ENCODE results near the gene SPRING1. TPM values are rescaled to one million over a fixed set of nuclear protein-coding genes. Genes with fewer than 3 reads are reported as not detected.

Gene SPRING1
- total and polyA plus RNA-seq, 2 of the 13 experiments (the other 11 are each of a cell fraction or from before 2014, with no cell fraction given) = 20.0 to 51.8 TPM

DNA sequence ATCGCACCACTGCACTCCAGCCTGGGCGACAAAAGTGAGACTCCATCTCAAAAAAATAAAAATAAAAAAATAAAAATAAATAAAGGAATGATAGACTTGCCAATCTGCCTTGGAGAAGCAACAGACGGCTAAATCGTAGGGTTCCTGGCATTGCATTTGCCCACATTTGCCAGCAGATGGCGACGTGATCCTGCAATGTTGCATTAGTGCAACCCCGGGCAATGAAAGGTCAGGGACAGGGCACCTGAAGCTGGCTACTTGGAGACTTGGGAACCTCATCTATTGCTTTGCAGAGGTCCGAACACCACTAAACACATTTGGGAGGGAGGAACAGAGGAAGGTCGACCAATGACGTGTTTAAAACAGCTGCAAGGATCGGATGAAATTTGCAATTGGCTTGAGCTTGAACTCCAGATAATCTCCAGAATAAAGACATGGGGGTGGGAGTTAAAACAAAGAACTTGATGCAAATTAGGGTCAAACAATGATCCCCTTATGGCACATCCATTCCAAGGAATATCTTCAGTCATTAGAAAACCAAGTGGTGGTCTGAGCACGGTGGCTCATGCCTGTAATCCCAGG, 34.6 kb downstream of the SPRING1 start (continued):
- TF ChIP-seq, protein P1, sequence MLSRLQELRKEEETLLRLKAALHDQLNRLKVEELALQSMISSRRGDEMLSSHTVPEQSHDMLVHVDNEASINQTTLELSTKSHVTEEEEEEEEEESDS (CRISPR knock-in tag; IDR thresholded peaks at IDR 0.05; ENCODE audit: borderline replicate concordance) = no peak
- TF ChIP-seq, protein P2, sequence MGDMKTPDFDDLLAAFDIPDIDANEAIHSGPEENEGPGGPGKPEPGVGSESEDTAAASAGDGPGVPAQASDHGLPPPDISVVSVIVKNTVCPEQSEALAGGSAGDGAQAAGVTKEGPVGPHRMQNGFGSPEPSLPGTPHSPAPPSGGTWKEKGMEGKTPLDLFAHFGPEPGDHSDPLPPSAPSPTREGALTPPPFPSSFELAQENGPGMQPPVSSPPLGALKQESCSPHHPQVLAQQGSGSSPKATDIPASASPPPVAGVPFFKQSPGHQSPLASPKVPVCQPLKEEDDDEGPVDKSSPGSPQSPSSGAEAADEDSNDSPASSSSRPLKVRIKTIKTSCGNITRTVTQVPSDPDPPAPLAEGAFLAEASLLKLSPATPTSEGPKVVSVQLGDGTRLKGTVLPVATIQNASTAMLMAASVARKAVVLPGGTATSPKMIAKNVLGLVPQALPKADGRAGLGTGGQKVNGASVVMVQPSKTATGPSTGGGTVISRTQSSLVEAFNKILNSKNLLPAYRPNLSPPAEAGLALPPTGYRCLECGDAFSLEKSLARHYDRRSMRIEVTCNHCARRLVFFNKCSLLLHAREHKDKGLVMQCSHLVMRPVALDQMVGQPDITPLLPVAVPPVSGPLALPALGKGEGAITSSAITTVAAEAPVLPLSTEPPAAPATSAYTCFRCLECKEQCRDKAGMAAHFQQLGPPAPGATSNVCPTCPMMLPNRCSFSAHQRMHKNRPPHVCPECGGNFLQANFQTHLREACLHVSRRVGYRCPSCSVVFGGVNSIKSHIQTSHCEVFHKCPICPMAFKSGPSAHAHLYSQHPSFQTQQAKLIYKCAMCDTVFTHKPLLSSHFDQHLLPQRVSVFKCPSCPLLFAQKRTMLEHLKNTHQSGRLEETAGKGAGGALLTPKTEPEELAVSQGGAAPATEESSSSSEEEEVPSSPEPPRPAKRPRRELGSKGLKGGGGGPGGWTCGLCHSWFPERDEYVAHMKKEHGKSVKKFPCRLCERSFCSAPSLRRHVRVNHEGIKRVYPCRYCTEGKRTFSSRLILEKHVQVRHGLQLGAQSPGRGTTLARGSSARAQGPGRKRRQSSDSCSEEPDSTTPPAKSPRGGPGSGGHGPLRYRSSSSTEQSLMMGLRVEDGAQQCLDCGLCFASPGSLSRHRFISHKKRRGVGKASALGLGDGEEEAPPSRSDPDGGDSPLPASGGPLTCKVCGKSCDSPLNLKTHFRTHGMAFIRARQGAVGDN (CRISPR knock-in tag; IDR thresholded peaks at IDR 0.05) = no peak
- TF ChIP-seq JARID2 (CRISPR knock-in tag; IDR thresholded peaks at IDR 0.05; ENCODE audit: insufficient replicate concordance) = no peak
- TF ChIP-seq, protein P3, sequence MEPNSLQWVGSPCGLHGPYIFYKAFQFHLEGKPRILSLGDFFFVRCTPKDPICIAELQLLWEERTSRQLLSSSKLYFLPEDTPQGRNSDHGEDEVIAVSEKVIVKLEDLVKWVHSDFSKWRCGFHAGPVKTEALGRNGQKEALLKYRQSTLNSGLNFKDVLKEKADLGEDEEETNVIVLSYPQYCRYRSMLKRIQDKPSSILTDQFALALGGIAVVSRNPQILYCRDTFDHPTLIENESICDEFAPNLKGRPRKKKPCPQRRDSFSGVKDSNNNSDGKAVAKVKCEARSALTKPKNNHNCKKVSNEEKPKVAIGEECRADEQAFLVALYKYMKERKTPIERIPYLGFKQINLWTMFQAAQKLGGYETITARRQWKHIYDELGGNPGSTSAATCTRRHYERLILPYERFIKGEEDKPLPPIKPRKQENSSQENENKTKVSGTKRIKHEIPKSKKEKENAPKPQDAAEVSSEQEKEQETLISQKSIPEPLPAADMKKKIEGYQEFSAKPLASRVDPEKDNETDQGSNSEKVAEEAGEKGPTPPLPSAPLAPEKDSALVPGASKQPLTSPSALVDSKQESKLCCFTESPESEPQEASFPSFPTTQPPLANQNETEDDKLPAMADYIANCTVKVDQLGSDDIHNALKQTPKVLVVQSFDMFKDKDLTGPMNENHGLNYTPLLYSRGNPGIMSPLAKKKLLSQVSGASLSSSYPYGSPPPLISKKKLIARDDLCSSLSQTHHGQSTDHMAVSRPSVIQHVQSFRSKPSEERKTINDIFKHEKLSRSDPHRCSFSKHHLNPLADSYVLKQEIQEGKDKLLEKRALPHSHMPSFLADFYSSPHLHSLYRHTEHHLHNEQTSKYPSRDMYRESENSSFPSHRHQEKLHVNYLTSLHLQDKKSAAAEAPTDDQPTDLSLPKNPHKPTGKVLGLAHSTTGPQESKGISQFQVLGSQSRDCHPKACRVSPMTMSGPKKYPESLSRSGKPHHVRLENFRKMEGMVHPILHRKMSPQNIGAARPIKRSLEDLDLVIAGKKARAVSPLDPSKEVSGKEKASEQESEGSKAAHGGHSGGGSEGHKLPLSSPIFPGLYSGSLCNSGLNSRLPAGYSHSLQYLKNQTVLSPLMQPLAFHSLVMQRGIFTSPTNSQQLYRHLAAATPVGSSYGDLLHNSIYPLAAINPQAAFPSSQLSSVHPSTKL (CRISPR knock-in tag; IDR thresholded peaks at IDR 0.05) = peak; percentile 50; the same call in 1 of the 2 replicates
- TF ChIP-seq SALL1 (CRISPR knock-in tag; IDR thresholded peaks at IDR 0.05) = peak; percentile 29; the same call in 1 of the 2 replicates
- TF ChIP-seq TSC22D2 (CRISPR knock-in tag; IDR thresholded peaks at IDR 0.05; ENCODE audit: borderline replicate concordance) = no peak
- TF ChIP-seq FOSL1 (CRISPR knock-in tag; IDR thresholded peaks at IDR 0.05; ENCODE audit: borderline replicate concordance) = no peak
- TF ChIP-seq GABPA (IDR thresholded peaks at IDR 0.05; ENCODE audit: low read depth, low read length) = no peak
- no peak for TF ChIP-seq GABPA (CRISPR knock-in tag; IDR thresholded peaks at IDR 0.05; ENCODE audit: low read depth)
- TF ChIP-seq NR2F6 (IDR thresholded peaks at IDR 0.05) = peak; percentile 99
- peak; percentile 99 for TF ChIP-seq NR2F6 (CRISPR knock-in tag; IDR thresholded peaks at IDR 0.05)
- peak; percentile 38; the same call in 1 of the 2 replicates for TF ChIP-seq CEBPG (CRISPR knock-in tag; IDR thresholded peaks at IDR 0.05)
- TF ChIP-seq REL (CRISPR knock-in tag; conservative IDR thresholded peaks at IDR 0.05) = no peak
- TF ChIP-seq DNMT1 (CRISPR knock-in tag; IDR thresholded peaks at IDR 0.05) = no peak
- TF ChIP-seq NR2C2 (CRISPR knock-in tag; IDR thresholded peaks at IDR 0.05; ENCODE audit: borderline replicate concordance) = peak; percentile 71
- TF ChIP-seq, protein P4, sequence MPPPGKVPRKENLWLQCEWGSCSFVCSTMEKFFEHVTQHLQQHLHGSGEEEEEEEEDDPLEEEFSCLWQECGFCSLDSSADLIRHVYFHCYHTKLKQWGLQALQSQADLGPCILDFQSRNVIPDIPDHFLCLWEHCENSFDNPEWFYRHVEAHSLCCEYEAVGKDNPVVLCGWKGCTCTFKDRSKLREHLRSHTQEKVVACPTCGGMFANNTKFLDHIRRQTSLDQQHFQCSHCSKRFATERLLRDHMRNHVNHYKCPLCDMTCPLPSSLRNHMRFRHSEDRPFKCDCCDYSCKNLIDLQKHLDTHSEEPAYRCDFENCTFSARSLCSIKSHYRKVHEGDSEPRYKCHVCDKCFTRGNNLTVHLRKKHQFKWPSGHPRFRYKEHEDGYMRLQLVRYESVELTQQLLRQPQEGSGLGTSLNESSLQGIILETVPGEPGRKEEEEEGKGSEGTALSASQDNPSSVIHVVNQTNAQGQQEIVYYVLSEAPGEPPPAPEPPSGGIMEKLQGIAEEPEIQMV (CRISPR knock-in tag; IDR thresholded peaks at IDR 0.05; ENCODE audit: low read depth) = no peak
- TF ChIP-seq ELF4 (CRISPR knock-in tag; IDR thresholded peaks at IDR 0.05; ENCODE audit: borderline replicate concordance) = no peak
- no peak for TF ChIP-seq ZNF563 (CRISPR knock-in tag; IDR thresholded peaks at IDR 0.05)
- no peak for TF ChIP-seq NONO (IDR thresholded peaks at IDR 0.05)
- TF ChIP-seq NONO (CRISPR knock-in tag; conservative IDR thresholded peaks at IDR 0.05) = peak; percentile 61; the same call in 1 of the 2 replicates
- peak; percentile 92 to 98 for TF ChIP-seq NR2F1 (CRISPR knock-in tag; IDR thresholded peaks at IDR 0.05)
- peak; percentile 67; the same call in 1 of the 2 replicates for TF ChIP-seq FOSL2 (CRISPR knock-in tag; IDR thresholded peaks at IDR 0.05)

Measured in HepG2 (cell line).